Gastrocnemius medialis (tissue), 4 donors: ENCODE data around the gene MYO1B. TPM values are rescaled to one million over a fixed set of nuclear protein-coding genes. Genes with fewer than 3 reads are reported as not detected.

Experiments used
- ATAC-seq, 2 donors: fragments of 150-250 bp; one replicate each; pipeline ENCODE4 v1.9.1; 2016
- DNase-seq, 2 donors: peaks; one replicate each; pipeline ENCODE4 v3.0.0-alpha.2; 2019
- H3K27ac ChIP-seq, 4 donors: fragments of 200-600 bp; sonication (generic); 1 replicate in 1 of 4; 2 replicates in 3 of 4; pipeline ENCODE4 v1.5.1; 2016 to 2018; ENCODE audit warnings: mild to moderate bottlenecking in 2 of 4, moderate library complexity in 1 of 4
- H3K27me3 ChIP-seq, 3 donors: fragments of 200-600 bp; sonication (generic) in 2 of 3; 1 replicate in 1 of 3; 2 replicates in 2 of 3; pipeline versions ENCODE4 v1.5.1 to v1.6.0; 2016 to 2019; ENCODE audit warnings: mild to moderate bottlenecking in 1 of 3, moderate library complexity in 1 of 3
- H3K36me3 ChIP-seq, 2 donors: fragments of 200-600 bp; sonication (generic) in 1 of 2; one replicate each; pipeline ENCODE4 v1.5.1; 2017 to 2018
- H3K4me1 ChIP-seq, 2 donors: fragments of 200-600 bp; sonication (generic) in 1 of 2; one replicate each; pipeline ENCODE4 v1.5.1; 2016 to 2017; ENCODE audit warnings: mild to moderate bottlenecking in 2 of 2
- H3K4me3 ChIP-seq, 4 donors: fragments of 200-600 bp; sonication (generic) in 3 of 4; 1 replicate in 1 of 4; 2 replicates in 3 of 4; pipeline ENCODE4 v1.5.1; 2016 to 2019; ENCODE audit warnings: mild to moderate bottlenecking in 2 of 4
- H3K9me3 ChIP-seq, 3 donors: fragments of 200-600 bp; sonication (generic) in 2 of 3; 1 replicate in 1 of 3; 2 replicates in 2 of 3; pipeline ENCODE4 v1.5.1; 2016 to 2019
- POLR2A ChIP-seq, 2 donors: fragments of 450-650 bp; IDR thresholded peaks; one replicate each; pipeline ENCODE4 v1.6.1; 2017; ENCODE audit warnings: antibody characterized with exemption in 2 of 2, mild to moderate bottlenecking in 2 of 2, moderate library complexity in 2 of 2
- in situ Hi-C, 4 donors: fragments of 200-750 bp; cut with MboI; loops; one replicate each; pipeline versions ENCODE4 v1.15.0 to v1.8.0; 2017; ENCODE audit warnings: low sequenced_read_pairs in 4 of 4
- intact Hi-C: fragments of 100-400 bp; cut with DNase I; formaldehyde crosslinking; loops from one replicate; pipeline ENCODE4 v1.15.1; 2023; ENCODE audit warnings: low total_unique reads
- total RNA-seq, 4 donors: library from RNA; depleted of rRNA; stranded (reverse); fragments of >200 nt; gene quantifications; one replicate each; pipeline versions ENCODE4 v1.1.0 to v1.2.3, GENCODE V29; 2016
- TF ChIP-seq, protein P1 (sequence below), 5 experiments: fragments of 450-650 bp in 3 of 5; fragments of 200-600 bp in 2 of 5; sonication (generic) in 2 of 5; IDR thresholded peaks in 4 of 5; conservative IDR thresholded peaks in 1 of 5; 1 replicate in 4 of 5; 2 replicates in 1 of 5; pipeline ENCODE4 v1.5.1; 2016 to 2019; ENCODE audit warnings: antibody characterized with exemption in 5 of 5, mild to moderate bottlenecking in 3 of 5, moderate library complexity in 3 of 5

Gene MYO1B
- total RNA-seq, 4 donors from 2014 or later, result 7.0 to 10.8 (median 10.0) TPM

DNA sequence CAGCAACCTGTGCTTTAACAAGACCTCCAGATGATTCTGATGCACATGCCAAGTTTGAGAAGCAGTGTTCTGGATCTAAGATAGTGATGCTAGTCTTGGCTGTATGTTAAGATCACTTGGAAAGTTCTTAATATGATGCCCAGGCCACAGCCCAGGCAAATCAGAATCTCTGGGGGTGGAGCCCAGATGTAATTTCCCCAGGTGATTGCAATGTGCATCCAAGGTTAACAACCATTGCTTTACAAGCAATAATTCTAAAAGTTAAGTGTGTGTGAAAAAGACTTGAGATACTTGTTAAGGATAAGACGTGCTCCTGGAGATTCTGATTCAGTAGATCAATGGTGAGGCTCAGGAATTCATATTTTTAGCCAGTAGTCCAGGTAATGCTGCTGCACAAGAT is 44.3 kb upstream of the MYO1B start:
- no peak overlapping the region for H3K4me3 ChIP-seq
- DNase-seq, result no peak
- no peaks in the 10 kb centered on the region for H3K4me1 ChIP-seq
- in situ Hi-C loops, result no loop called here
- no peaks in the 10 kb centered on the region for H3K36me3 ChIP-seq
- no peaks in the 10 kb centered on the region for H3K27me3 ChIP-seq
- no peak for TF ChIP-seq POLR2A (IDR thresholded peaks at IDR 0.05)
- TF ChIP-seq, protein P1, sequence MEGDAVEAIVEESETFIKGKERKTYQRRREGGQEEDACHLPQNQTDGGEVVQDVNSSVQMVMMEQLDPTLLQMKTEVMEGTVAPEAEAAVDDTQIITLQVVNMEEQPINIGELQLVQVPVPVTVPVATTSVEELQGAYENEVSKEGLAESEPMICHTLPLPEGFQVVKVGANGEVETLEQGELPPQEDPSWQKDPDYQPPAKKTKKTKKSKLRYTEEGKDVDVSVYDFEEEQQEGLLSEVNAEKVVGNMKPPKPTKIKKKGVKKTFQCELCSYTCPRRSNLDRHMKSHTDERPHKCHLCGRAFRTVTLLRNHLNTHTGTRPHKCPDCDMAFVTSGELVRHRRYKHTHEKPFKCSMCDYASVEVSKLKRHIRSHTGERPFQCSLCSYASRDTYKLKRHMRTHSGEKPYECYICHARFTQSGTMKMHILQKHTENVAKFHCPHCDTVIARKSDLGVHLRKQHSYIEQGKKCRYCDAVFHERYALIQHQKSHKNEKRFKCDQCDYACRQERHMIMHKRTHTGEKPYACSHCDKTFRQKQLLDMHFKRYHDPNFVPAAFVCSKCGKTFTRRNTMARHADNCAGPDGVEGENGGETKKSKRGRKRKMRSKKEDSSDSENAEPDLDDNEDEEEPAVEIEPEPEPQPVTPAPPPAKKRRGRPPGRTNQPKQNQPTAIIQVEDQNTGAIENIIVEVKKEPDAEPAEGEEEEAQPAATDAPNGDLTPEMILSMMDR (IDR thresholded peaks at IDR 0.05 in 4 of 5, conservative IDR thresholded peaks at IDR 0.05 in 1 of 5), result no peak
- H3K9me3 ChIP-seq, result no peaks in the 10 kb centered on the region
- no peak for ATAC-seq
- intact Hi-C loops, result no loop called here
- no peak overlapping the region for H3K27ac ChIP-seq

DNA sequence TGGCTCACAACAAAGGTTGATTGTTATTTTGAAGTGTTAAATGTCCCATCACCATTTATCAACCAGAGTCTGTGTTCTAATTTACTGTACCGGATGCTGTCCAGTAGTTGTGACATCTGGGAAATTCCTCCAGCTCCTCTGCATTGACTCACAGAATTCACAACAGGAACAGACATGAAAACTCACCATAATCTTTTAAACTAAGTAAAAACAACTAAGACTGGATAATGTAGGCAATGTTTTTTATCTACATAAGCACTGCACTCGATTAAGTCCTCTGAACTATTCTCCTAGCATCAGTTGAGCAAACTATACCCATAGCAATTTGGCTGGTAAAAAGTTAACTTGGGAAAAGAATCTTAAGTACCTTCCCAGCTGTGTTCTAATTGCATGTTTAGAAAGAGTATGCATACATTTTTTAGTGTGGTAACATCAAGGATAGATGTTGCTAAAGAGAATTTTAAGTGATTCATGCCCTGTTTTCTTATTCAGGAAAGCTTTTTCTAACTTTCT is 42.9 kb upstream of the MYO1B start:
- no peak overlapping the region for H3K27ac ChIP-seq
- no peaks in the 10 kb centered on the region for H3K36me3 ChIP-seq
- H3K4me3 ChIP-seq, result no peak overlapping the region
- intact Hi-C loops, result no loop called here
- no peak for DNase-seq
- in situ Hi-C loops, result no loop called here
- no peak for ATAC-seq
- H3K9me3 ChIP-seq, result no peaks in the 10 kb centered on the region
- no peaks in the 10 kb centered on the region for H3K27me3 ChIP-seq
- no peaks in the 10 kb centered on the region for H3K4me1 ChIP-seq
- TF ChIP-seq, protein P1 (IDR thresholded peaks at IDR 0.05 in 4 of 5, conservative IDR thresholded peaks at IDR 0.05 in 1 of 5), result no peak
- no peak for TF ChIP-seq POLR2A (IDR thresholded peaks at IDR 0.05)

DNA sequence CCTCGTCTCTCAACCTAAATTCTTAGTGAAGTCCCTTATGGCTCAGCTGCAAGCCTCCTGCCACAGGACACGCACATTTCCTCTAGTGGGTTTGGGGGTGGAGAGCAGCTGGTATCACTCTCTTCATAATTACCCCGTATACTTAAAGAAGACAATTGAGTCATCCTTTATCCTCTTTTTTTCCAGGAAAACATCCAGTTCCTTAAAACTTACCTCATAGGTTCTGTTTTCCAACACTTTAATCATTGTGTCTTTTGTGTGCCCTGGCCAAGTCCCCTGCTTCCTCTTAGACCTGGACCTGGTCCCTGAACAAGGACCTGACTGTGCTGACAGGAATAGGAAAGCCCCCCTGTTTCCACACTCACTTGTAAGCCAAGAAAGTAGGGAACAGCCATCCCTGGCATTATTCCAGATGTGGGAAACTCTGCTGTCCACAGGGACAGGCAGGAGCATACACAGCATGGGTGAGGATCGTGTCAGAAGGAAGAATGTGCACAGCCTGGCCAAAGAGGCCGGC is 42.3 kb upstream of the MYO1B start:
- H3K36me3 ChIP-seq, result no peaks in the 10 kb centered on the region
- intact Hi-C loops (no loop called here), in situ Hi-C loops (no loop called here)
- ATAC-seq (no peak), DNase-seq (no peak)
- no peak overlapping the region for H3K4me3 ChIP-seq
- no peaks in the 10 kb centered on the region for H3K27me3 ChIP-seq
- TF ChIP-seq, protein P1 (IDR thresholded peaks at IDR 0.05 in 4 of 5, conservative IDR thresholded peaks at IDR 0.05 in 1 of 5), result no peak
- no peak for TF ChIP-seq POLR2A (IDR thresholded peaks at IDR 0.05)
- H3K27ac ChIP-seq, result no peak overlapping the region
- no peaks in the 10 kb centered on the region for H3K4me1 ChIP-seq
- no peaks in the 10 kb centered on the region for H3K9me3 ChIP-seq

DNA sequence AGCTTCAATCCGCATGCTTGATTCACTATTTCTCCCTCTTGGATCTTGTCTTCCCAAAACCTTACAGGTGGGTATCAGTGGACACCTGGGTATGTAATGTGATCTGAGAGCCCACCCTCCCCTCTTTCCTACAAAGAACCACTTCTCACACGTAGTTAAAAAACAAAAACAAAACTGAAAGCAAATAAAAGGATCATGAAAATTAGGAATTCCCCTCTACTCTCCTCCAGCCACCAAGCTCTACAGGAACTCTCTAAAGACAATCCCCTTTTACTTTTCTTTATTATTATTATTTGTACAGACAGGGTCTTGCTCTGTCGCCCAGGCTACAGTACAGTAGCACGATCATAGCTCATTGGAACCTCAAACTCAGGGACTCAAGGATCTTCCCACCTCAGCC is 40.8 kb upstream of the MYO1B start:
- Histone ChIP-seq H3K27me3 (no peaks in the 10 kb centered on the region), H3K4me1 (no peaks in the 10 kb centered on the region), H3K27ac (no peak overlapping the region), H3K9me3 (no peaks in the 10 kb centered on the region), H3K36me3 (no peaks in the 10 kb centered on the region), H3K4me3 (no peak overlapping the region)
- TF ChIP-seq, protein P1 (IDR thresholded peaks at IDR 0.05 in 4 of 5, conservative IDR thresholded peaks at IDR 0.05 in 1 of 5), result no peak
- no peak for TF ChIP-seq POLR2A (IDR thresholded peaks at IDR 0.05)
- in situ Hi-C loops (no loop called here), intact Hi-C loops (no loop called here)
- ATAC-seq, result no peak
- no peak for DNase-seq
